Nephron progenitor cell (in vitro differentiated cells): ENCODE data around the gene HSD3B7.

Experiments
- DNase-seq: peaks from one replicate; pipeline ENCODE4 v3.0.0; 2021
- H3K27ac Mint-ChIP-seq: 2 replicates; pipeline ENCODE4 v1.8.0; 2021; ENCODE audit warnings: mild to moderate bottlenecking, moderate library complexity, mixed read lengths
- H3K27me3 Mint-ChIP-seq: 2 replicates; pipeline ENCODE4 v1.8.0; 2021; ENCODE audit warnings: mild to moderate bottlenecking, low read depth, mixed read lengths; ENCODE audit not compliant: poor library complexity
- H3K36me3 Mint-ChIP-seq: 2 replicates; pipeline ENCODE4 v1.8.0; 2021; ENCODE audit warnings: low read depth, mixed read lengths
- H3K4me1 Mint-ChIP-seq: 2 replicates; pipeline ENCODE4 v1.8.0; 2021; ENCODE audit warnings: mixed read lengths
- H3K4me3 Mint-ChIP-seq: 2 replicates; pipeline ENCODE4 v1.8.0; 2021; ENCODE audit warnings: mild to moderate bottlenecking, moderate library complexity, mixed read lengths
- H3K9me3 Mint-ChIP-seq: 2 replicates; pipeline ENCODE4 v1.8.0; 2021; ENCODE audit warnings: mild to moderate bottlenecking, moderate library complexity, mixed read lengths
- CTCF ChIP-seq: fragments of 200-600 bp; sonication (generic); IDR thresholded peaks from 2 replicates; pipeline ENCODE4 v1.5.0; 2021; ENCODE audit warnings: antibody characterized with exemption

HSD3B7 gene

GRCh38 chr16:30983898-30984610, 953 bp upstream of the HSD3B7 start:
- peaks cover 5% of the 10 kb centered on the region for H3K4me1 Mint-ChIP-seq
- peaks cover 6% of the 10 kb centered on the region for H3K27me3 Mint-ChIP-seq
- H3K36me3 Mint-ChIP-seq, result peaks cover 10% of the 10 kb centered on the region
- H3K4me3 Mint-ChIP-seq, result no peak overlapping the region
- peak overlapping the region; percentile 48 for H3K27ac Mint-ChIP-seq
- DNase-seq, result no peak
- no peak for TF ChIP-seq CTCF
- H3K9me3 Mint-ChIP-seq, result no peaks in the 10 kb centered on the region

GRCh38 chr16:30985401-30986128, 558 bp downstream of the HSD3B7 start:
- no peak for DNase-seq
- H3K27ac Mint-ChIP-seq, result no peak overlapping the region
- H3K27me3 Mint-ChIP-seq, result peaks cover 3% of the 10 kb centered on the region
- H3K9me3 Mint-ChIP-seq, result no peaks in the 10 kb centered on the region
- no peak for TF ChIP-seq CTCF
- H3K4me3 Mint-ChIP-seq, result peak overlapping the region; percentile 44
- peaks cover 5% of the 10 kb centered on the region for H3K4me1 Mint-ChIP-seq
- H3K36me3 Mint-ChIP-seq, result peaks cover 10% of the 10 kb centered on the region

- Mint-ChIP-seq H3K27ac (no peak overlapping the region), H3K36me3 (peaks cover 6% of the 10 kb centered on the region), H3K4me3 (no peak overlapping the region), H3K9me3 (no peaks in the 10 kb centered on the region), H3K27me3 (peaks cover 3% of the 10 kb centered on the region), H3K4me1 (peaks cover 5% of the 10 kb centered on the region)
- TF ChIP-seq CTCF, result no peak
- no peak for DNase-seq
Measured at GRCh38 chr16:30986129-30986991, 1.4 kb downstream of the HSD3B7 start.

- no peak overlapping the region for H3K4me3 Mint-ChIP-seq
- H3K27me3 Mint-ChIP-seq, result peaks cover 3% of the 10 kb centered on the region
- no peak for TF ChIP-seq CTCF
- no peak for DNase-seq
- peaks cover 7% of the 10 kb centered on the region for H3K4me1 Mint-ChIP-seq
- no peak overlapping the region for H3K27ac Mint-ChIP-seq
- no peaks in the 10 kb centered on the region for H3K9me3 Mint-ChIP-seq
- H3K36me3 Mint-ChIP-seq, result no peaks in the 10 kb centered on the region
Measured at GRCh38 chr16:30987581-30988190, 2.7 kb downstream of the HSD3B7 start.

- DNase-seq, result no peak
- Mint-ChIP-seq H3K4me3 (no peak overlapping the region), H3K9me3 (no peaks in the 10 kb centered on the region), H3K4me1 (peaks cover 12% of the 10 kb centered on the region), H3K27me3 (peaks cover 5% of the 10 kb centered on the region), H3K27ac (no peak overlapping the region), H3K36me3 (no peaks in the 10 kb centered on the region)
- TF ChIP-seq CTCF, result no peak
Measured at GRCh38 chr16:30989469-30990047, 4.6 kb downstream of the HSD3B7 start.
